HEK293T (cell line): ENCODE measurements around the gene TNNI3K.

Source experiments
- ARNT ChIP-seq: fragments of 450-650 bp; IDR thresholded peaks from 2 replicates; pipeline ENCODE4 v1.6.1; 2017; ENCODE audit warnings: mild to moderate bottlenecking
- CTBP1 ChIP-seq: fragments of 450-650 bp; IDR thresholded peaks from 2 replicates; pipeline ENCODE4 v1.6.1; 2016; ENCODE audit warnings: borderline replicate concordance
- ELF4 ChIP-seq: fragments of 450-650 bp; IDR thresholded peaks from 2 replicates; pipeline ENCODE4 v1.6.1; 2017; ENCODE audit warnings: antibody characterized with exemption
- FOXA1 ChIP-seq: fragments of 450-650 bp; IDR thresholded peaks from 2 replicates; pipeline ENCODE4 v1.6.1; 2016; ENCODE audit warnings: mild to moderate bottlenecking
- FOXK2 ChIP-seq: fragments of 450-650 bp; IDR thresholded peaks from 2 replicates; pipeline ENCODE4 v1.6.1; 2016; ENCODE audit warnings: mild to moderate bottlenecking
- FOXM1 ChIP-seq: fragments of 450-650 bp; IDR thresholded peaks from 2 replicates; pipeline ENCODE4 v1.6.1; 2017; ENCODE audit warnings: mild to moderate bottlenecking, borderline replicate concordance
- HDGF ChIP-seq: fragments of 450-650 bp; IDR thresholded peaks from 2 replicates; pipeline ENCODE4 v1.6.1; 2017; ENCODE audit warnings: antibody characterized with exemption, borderline replicate concordance
- NFRKB ChIP-seq: fragments of 450-650 bp; IDR thresholded peaks from 2 replicates; pipeline ENCODE4 v1.6.1; 2016; ENCODE audit warnings: mild to moderate bottlenecking, moderate library complexity
- SP1 ChIP-seq: fragments of 450-650 bp; IDR thresholded peaks from 2 replicates; pipeline ENCODE4 v1.6.1; 2017
- SUZ12 ChIP-seq: fragments of 450-650 bp; IDR thresholded peaks from 2 replicates; pipeline ENCODE4 v1.6.1; 2016; ENCODE audit warnings: mild to moderate bottlenecking
- TARDBP ChIP-seq: fragments of 450-650 bp; IDR thresholded peaks from 2 replicates; pipeline ENCODE4 v1.6.1; 2016

DNA sequence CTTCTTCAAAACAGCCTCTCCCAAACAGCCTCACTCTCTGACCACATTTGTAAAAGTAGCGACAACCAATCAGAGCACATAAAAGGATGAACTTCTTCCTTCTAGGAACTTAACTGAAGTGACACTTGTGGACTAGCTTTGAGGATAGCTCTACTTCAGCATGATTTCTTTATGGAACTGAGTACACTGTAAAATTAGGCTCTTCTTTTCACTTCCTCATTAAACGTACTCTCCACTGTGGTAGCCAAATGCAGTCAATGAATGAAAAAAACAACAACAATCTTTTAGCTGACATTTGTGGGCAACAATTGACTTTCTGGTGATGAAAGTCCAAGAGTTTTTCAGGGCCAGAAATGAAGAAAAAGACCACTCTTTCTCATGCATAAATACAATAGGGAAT, 267.7 kb downstream of the TNNI3K start:
- TF ChIP-seq TARDBP (no peak), ARNT (no peak), CTBP1 (no peak), SUZ12 (no peak), SP1 (no peak), FOXM1 (no peak), NFRKB (no peak), HDGF (no peak), FOXK2 (no peak), FOXA1 (no peak), ELF4 (no peak)
